HG03439 (cell line): ENCODE results near the gene CTAGE1.
"Not testable (repeated sequence)": the region's sequence is repeated elsewhere in the genome, so short reads cannot be mapped to it uniquely, and the experiment has no call there.

Source experiments
- ATAC-seq: cut with Tn5 transposase; IDR thresholded peaks from one replicate; pipeline ENCODE4 v1.9.1; 2021; ENCODE audit warnings: mild to moderate bottlenecking, moderate library complexity; ENCODE audit not compliant: unreplicated experiment

CTAGE1 gene, protein sequence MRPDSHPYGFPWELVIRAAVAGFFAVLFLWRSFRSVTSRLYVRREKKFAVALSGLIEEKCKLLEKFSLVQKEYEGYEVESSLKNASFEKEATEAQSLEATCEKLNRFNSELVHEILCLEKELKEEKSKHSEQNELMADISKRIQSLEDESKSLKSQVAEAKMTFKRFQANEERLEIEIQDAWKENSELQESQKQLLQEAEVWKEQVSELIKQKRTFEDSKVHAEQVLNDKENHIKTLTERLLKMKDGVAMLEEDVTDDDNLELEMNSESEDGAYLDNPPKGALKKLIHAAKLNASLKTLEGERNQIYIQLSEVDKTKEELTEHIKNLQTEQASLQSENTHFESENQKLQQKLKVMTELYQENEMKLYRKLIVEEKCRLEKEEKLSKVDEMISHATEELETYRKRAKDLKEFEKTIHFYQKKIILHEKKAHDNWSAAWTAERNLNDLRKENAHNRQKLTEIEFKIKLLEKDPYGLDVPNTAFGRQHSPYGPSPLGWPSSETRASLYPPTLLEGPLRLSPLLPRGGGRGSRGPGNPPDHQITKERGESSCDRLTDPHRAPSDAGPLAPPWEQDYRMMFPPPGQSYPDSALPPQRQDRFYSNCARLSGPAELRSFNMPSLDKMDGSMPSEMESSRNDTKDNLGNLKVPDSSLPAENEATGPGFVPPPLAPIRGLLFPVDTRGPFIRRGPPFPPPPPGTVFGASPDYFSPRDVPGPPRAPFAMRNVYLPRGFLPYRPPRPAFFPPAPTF

DNA sequence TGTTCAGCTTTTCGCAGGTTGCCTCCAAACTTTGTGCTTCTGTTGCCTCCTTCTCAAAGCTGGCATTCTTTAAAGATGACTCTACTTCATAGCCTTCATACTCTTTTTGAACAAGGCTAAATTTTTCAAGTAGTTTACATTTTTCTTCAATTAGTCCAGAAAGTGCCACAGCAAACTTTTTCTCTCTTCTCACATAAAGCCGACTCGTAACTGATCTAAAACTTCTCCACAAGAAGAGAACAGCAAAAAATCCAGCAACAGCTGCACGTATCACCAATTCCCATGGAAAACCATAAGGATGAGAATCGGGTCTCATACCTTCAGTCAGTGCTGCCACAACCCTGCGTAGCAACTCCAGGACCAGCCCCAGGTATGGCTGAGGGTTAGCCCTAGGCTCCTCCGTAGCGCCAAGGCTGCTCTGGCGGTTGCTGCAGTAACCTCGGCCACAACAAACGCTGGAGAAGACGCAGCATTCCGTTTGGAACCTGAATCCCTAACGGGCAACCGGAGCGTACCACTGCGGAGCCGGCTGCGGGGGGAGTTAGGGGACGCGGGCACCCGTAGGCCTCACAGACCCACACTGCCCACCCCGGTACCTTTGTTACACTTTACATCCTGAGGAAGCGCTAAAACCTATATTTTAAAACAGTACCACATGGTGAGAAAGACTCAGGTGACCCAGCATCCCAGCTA lies at the start of gene CTAGE1:
Gene CTAGE1, minus strand, starts transcription at position 420 of the 693 bp plus-strand sequence. Its CDS starts 104 bp downstream, at position 316.
- no peak for ATAC-seq

DNA sequence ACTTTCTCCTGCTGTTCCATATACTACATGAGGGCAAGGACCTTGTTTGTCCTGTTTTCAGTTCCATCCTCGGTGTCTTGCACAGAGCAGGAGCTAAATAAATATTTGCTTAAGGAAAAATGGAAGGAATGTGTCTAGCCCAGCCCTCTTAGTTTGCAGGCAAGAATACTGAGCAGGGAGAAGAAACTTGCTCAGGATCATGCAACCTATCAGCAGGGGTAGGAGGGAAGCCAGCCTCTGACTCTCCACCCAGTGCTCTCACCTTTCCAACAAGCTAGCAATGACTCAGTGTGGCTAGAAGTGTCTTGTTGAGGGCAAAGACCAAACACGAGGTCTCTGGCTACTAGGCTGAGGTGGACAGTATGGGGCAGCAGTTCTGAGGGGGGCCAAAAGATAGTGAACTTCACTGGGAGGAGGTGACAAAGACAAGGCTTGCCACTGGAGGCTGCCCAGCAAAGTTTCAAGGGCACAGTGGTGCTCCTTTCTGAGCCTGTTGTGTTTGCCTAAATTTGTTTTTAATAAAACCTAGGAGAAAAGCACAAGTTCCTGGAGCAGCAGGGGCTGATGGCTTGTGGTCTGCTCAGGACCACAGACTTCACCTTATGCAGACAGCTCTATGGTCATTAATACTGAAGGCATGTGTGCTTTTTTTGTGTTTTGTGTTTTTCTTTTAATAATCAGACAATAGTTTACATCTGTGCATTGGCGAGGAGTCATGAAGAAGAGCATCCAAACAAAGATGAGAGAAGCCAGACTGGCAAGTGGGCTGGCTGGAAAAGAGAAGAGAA lies 49.1 kb upstream of the CTAGE1 start:
- no peak for ATAC-seq

DNA sequence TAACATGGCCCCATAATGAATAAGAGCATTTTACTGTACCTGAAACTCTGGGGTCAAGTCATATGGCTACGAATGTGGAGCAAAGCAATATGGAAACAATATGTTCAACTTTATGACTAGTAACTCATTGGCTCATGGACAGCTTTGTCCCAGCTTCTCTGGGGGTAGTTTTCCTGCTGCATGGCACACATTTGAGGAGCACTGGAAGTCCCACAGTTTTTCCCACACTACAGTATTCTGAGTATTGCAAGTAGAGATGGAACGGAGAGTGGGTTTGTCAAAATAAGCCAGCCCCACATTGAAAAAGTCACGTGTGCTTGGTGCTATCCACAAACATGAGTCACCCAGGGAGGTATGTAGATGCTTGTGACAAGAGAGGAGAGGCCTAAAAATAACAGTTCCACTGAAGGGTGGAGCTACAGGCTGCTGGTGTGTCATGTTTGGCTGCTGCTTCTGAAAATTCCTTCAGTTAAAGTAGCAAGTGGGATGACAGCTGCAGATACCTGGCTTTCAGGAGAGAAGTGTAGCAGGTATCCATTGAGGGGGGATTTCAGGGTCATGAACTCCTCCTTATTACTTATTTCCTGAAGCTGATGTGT lies 48.2 kb upstream of the CTAGE1 start:
- no peak for ATAC-seq

DNA sequence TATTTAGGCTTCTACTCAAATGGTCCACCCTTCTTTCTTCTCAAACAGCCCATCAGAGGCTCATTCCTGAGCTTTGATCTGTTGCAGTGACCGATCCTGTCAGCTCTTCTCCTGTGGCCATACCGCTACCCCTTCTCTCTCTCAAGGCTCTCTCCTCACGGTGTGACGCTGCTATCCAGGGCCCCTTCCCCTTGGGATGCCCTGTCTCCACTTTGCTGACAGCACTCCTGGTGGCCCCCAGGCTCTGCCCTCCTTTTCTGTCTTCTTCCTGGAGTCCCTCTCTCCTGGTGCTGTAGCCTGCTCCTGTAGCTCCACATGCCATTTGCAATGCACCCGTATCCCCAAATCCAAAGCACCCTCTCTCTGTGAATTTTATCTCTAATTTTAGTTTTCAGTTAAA lies 45.4 kb upstream of the CTAGE1 start:
- ATAC-seq = no peak

DNA sequence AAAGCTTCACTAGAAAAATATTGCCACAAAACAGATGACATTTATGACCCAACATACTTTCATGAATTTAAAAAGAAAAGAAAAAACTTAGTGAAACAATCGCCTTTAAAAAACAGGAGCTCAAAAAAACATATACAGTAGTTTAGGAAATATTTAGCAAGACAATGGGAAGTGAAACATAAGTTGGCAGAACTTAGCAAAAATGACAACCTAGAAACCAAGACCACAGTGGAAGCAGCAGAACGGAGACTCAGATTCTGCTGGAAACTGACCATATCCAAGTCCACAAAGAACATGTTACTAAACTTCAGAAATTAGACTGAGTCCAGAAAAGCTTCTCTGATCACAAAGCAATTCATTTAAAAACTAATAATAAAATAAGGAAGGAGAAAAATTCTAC lies 41.8 kb upstream of the CTAGE1 start:
- ATAC-seq = no peak

DNA sequence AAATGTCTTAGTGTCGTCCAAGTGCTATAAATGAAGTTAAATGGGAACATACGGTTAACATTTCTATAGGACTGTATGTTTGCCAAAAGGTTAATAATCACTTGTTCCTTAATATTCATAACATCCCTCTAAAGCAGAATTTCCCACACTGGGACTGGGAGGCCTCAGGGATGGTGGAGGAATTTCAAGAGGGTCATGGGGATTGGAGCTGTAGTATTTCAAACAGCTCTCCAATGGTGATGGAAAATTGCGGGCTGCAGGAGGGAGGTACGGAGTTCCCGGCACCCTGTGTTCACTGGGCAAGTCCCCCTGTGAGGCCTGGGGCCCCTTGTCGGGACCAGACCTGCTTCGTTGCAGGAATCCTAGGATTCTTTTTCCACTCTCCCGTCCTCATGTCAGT lies 39.8 kb upstream of the CTAGE1 start:
- ATAC-seq = no peak

DNA sequence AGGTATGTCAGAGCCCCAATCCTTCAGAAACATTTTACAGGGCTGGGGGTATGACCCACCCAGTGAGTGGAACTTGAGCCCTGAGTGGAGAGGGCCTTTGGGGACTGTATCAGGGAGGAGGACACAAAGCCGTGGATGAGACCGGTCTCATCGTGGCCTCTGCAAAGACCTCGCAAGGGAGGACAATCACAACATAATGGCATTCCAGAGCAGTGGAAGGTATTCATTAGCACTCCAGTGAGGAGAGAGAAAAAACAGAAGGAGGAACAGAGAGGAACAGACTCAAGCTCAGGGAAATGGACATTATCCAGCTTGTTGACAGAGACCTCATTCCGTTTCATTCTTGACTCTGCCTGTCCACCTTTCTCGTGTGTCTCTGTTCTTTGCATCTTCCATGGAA lies 38.8 kb upstream of the CTAGE1 start:
- ATAC-seq = no peak

DNA sequence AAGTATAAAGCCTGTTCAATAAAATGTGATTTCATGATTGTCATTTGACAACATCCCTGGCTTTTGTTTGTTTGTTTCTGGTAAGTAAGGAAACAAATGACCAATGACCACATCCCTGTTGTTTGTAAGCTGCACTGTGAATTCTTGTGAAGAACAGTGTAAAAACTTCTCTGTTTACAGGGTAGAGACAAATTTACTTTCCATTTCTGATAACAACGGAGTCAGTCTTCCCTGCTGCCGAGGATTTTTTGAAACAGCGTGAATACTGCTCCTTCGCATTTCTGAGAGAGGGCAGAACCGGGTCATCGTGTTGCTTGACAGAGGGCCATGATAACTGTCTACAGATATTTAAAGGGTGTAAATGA lies 38.4 kb upstream of the CTAGE1 start:
- ATAC-seq = no peak

DNA sequence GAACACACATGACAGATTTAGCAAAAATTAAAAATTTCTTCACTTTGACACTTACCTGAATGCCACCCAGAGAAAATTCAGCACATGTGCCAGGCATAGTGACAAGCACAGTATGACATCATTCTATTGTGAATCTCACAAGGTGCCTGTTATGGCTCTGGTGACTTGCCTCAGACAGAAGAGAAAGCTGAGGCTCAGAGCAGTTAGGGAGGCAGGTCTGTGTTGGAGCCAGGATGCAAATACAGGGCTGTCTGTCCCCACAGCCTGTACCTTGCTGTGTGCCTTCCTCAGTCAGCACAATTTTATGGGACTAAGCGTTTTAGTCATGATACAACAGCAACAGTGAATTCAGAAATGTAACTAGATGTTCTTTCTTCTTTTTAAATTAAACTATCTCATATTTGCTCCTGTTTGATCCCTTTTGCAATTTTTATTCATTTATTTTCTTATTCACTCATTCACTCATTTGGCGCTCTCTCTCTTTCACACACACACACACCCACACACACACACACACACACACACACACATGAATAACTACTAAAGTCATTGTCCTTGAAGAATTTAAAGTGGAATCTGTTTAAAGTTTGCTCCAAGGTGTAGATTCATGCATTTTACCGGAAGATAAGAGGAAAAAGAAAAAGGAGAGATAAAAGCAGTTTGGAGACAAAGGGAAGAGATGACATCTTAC lies 37.9 kb upstream of the CTAGE1 start:
- no peak for ATAC-seq

DNA sequence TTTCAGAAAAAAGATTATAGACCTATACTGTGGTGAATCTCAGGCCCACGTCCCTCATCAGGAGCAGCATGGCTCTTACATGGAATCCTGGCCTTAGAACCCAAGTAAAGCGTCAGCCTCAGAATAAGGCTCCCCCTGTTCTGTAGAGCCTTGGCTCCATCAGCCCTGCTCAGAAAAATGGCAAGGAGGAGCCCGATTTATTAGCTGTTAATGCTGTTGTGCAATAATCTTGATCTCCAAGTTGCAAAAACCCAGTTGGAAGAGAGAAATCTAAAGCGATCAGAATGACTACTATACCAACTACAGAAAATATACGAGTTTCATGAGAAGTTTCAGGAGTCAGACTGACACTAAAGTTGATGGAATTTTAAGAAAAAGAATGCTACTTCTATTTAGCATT lies 35.6 kb upstream of the CTAGE1 start:
- ATAC-seq = no peak

DNA sequence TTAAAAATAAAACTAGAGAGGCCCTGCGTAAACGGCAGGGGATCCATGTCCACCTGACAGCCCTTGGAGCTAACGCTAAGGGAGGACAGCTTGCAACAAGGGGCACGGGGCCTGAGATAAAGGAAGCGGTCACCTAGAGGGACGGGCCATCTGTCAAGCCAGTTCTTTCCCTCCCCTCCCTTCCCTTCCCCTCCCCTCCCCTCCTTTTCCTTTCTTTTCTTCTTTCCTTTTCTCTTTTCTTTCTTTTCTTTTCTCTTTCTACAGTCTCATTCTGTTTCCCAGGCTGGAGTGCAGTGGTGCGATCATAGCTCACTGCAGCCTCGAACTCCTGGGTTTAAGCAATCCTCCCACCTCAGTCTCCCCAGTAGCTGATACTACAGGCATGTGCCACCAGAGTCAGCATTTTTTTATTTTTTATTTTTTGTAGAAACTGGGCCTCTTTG lies 34.5 kb upstream of the CTAGE1 start:
- no peak for ATAC-seq

DNA sequence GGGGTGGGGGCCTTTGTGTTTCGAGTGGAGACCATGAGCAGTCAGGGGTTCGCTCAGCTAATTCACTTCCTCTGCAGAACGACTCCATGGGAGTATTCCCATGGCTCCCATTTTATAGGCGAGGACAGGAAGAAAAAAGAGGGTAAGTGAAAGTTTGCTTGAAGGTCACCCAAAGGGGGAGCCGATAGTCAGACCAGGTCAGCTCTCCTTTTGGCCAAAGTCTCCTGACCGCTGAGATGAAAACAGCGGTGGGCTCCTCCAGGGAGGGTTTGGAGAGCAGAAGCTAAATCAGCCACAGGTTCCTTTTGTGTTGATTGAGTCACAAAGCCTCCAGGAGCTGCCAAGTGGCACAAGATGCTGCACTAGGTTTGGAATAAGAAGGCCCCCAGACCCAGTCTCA lies 34.1 kb upstream of the CTAGE1 start:
- no peak for ATAC-seq

DNA sequence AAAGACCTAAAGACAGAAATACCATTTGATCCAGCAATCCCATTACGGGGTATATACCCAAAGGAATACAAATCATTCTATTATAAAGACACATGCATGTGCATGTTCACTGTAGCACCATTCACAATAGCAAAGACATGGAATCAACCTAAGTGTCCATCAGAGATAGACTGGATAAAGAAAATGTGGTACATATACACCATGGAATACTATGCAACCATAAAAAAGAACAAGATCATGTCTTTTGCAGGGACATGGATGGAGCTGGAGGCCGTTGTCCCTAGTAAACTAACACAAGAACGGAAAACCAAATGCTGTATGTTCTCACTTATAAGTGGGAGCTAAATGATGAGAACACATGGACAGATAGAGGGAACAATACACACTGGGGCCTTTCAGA lies 33.1 kb upstream of the CTAGE1 start:
- ATAC-seq = not testable (repeated sequence)

DNA sequence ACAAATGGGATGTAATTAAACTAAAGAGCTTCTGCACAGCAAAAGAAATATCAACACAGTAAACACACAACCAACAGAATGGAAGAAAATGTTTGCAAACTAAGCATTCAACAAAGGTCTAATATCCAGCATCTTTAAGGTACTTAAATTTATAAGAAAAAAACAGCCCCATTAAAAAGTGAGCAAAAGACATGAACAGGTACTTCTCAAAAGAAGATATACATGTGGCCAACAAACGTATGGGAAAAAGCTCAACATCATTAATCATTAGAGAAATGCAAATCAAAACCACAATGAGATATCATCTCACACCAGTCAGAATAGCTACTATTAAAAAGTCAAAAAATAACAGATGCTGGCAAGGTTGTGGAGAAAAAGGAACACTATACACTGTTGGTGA lies 32.6 kb upstream of the CTAGE1 start:
- ATAC-seq = not testable (repeated sequence)

DNA sequence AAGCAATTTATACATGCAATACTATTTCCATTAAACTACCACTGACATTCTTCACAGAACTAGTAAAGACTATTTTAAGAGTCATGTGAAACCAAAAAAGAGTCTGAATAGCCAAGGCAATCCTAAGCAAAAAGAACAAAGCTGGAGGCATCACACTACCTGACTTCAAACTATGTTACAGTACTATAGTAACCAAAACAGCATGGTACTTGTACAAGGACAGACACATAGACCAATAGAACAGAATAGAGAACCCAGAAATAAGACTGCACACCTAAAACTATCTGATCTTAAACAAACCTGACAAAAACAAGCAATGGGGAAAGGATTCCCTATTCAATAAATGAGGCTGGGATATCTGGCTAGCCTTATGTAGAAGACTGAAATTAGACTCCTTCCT lies 32.0 kb upstream of the CTAGE1 start:
- not testable (repeated sequence) for ATAC-seq

DNA sequence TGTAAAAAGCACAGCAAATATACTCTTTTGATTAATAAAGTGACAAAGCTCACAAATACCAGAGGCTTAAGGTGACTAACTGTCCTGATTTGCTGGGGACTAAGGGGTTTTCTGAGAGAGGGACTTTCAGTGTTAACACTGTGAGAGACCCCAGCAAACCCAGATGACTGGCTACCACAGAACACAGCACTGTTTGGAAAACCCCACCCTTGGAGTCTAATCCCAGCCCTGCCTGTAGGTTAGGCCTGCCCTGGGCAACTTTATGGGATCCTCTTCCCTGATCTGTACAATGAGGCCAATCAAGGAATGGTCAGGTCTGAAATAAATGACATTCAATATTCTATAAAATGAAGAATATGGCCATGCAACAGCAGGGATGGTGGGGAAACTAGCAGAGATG lies 30.5 kb upstream of the CTAGE1 start:
- ATAC-seq = no peak

DNA sequence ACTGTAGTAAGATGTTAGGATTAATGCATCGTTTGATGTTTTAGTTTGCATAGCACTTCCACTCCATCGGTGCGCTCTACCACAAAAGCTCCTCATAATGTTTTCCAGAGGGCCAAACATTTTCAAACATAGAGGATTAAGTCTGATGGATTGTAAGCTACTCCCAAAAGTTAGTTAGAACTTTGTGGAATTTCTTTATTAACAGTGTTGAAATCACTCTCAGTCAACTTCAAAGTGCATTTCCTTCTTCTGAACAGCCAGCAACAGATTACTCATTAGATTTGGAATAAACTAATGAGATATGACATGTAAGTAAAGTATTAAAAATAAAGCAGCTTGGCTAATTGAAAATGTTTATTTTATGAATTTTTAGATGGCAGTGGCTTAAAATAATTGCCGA lies 30.1 kb upstream of the CTAGE1 start:
- no peak for ATAC-seq

DNA sequence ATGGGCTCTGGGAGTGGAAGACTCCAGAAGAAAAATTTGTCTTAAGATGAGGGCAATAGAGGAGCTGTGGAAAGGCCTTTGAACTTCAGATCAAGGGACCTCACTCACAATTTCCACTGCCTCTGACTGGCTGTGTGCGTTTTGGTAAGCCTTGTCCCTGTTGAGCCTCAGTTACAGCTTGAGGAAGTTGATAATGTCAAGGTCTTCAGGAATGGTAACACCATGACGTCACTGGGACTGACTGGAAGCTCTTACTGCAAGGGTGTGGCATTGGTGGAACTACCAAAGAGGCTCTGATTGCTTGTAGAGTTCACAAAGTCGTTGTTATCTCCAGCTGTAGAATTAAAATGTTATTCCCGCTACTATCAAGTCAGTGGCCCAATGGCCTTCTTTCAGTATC lies 29.2 kb upstream of the CTAGE1 start:
- no peak for ATAC-seq

DNA sequence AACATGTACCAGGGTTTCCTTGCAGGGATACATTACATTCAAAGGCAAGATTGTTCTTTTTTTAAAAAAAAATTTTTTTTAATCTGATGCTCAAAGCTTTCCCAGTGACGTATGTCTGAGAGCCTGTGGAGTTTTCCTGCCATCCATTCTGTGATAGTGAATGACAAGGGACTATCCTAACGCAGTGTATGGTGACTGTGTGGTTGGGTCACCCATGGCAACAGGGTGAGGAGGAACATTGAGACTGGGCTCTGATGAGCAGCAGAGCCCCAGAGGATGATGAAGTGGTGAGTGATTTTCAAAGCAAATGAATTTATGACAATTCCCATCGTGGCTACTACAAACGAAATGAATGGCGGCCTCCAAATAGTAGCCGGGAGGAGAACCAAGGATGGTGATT lies 28.6 kb upstream of the CTAGE1 start:
- ATAC-seq = no peak

DNA sequence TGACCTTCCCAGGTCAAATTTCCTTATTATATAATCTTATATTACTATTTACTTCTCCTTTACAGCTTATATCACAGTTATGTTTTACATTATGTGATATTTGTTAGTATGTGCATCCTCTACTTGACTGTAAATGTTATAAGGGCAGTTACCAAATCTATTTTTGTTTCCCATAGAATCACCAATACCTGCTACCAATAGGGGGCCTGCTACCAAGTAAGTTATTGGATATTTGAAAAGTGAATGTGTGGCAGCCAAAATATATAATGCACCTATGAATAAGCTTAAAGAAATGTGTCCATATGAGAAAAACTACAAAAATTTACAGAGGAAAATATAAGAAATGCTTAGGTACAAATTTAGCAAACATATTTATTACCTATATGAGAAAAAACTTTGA lies 23.9 kb upstream of the CTAGE1 start:
- no peak for ATAC-seq
